GM19328 (cell line): ENCODE results near the gene CD2BP2.
A peak's percentile ranks its signal among the peaks of the same experiment; 100 is the strongest.

ENCODE experiments used
- ATAC-seq: cut with Tn5 transposase; IDR thresholded peaks from one replicate; pipeline ENCODE4 v1.9.1; 2021; ENCODE audit warnings: mild to moderate bottlenecking, moderate library complexity; ENCODE audit not compliant: unreplicated experiment

CD2BP2 gene

GRCh38 chr16:30379158-30379783, 24.2 kb upstream of the CD2BP2 start:
- no peak for ATAC-seq

GRCh38 chr16:30378236-30379157, 23.4 kb upstream of the CD2BP2 start:
- ATAC-seq = peak; percentile 88

- ATAC-seq = peak; percentile 37
Measured at GRCh38 chr16:30377812-30378235, 22.7 kb upstream of the CD2BP2 start.

- ATAC-seq = no peak
Measured at GRCh38 chr16:30377050-30377811, 22.1 kb upstream of the CD2BP2 start.

- ATAC-seq = no peak
Measured at GRCh38 chr16:30376461-30376902, 21.4 kb upstream of the CD2BP2 start.

- ATAC-seq = no peak
Measured at GRCh38 chr16:30375864-30376263, 20.8 kb upstream of the CD2BP2 start.

- no peak for ATAC-seq
Measured at GRCh38 chr16:30374538-30374937, 19.4 kb upstream of the CD2BP2 start, which contains the start of gene MYL11. MYL11 (plus strand) TSS chr16:30374802; CDS start chr16:30374858, 56 bp downstream.

GRCh38 chr16:30372725-30373124, 17.6 kb upstream of the CD2BP2 start:
- no peak for ATAC-seq

GRCh38 chr16:30372038-30372712, 17.1 kb upstream of the CD2BP2 start:
- no peak for ATAC-seq

GRCh38 chr16:30371248-30371816, 16.2 kb upstream of the CD2BP2 start:
- no peak for ATAC-seq

GRCh38 chr16:30370456-30371247, 15.5 kb upstream of the CD2BP2 start, which contains the start of gene TBC1D10B:
TBC1D10B (minus strand) TSS chr16:30370494; CDS start chr16:30370183, 311 bp downstream.
- peak; percentile 70 for ATAC-seq

GRCh38 chr16:30369938-30370455, 14.9 kb upstream of the CD2BP2 start:
- ATAC-seq = no peak

GRCh38 chr16:30369091-30369937, 14.2 kb upstream of the CD2BP2 start:
- ATAC-seq = no peak

GRCh38 chr16:30368792-30369090, 13.6 kb upstream of the CD2BP2 start:
- ATAC-seq = no peak

GRCh38 chr16:30368122-30368791, 13.1 kb upstream of the CD2BP2 start:
- no peak for ATAC-seq

GRCh38 chr16:30367349-30368009, 12.4 kb upstream of the CD2BP2 start:
- no peak for ATAC-seq

- no peak for ATAC-seq
Measured at GRCh38 chr16:30366511-30366910, 11.4 kb upstream of the CD2BP2 start.
